ENCODE data around the gene RERGL.

GRCh38 chr12:18057051-18057450 lies 32.9 kb downstream of the RERGL start:
- TF ChIP-seq ZBTB33 (IDR thresholded peaks at IDR 0.05): no peak
- no peak for TF ChIP-seq CTCF (IDR thresholded peaks at IDR 0.05; ENCODE audit: low read depth, low read length, missing input control)
